Esophagus squamous epithelium (tissue), 5 donors: ENCODE results near the gene ZSWIM3. TPM values are rescaled to one million over a fixed set of nuclear protein-coding genes. Genes with fewer than 3 reads are reported as not detected.

Experiments
- DNase-seq: peaks from one replicate; lab custom pipeline; 2025; lab: John Stamatoyannopoulos, UW
- H3K27ac ChIP-seq, 4 donors: fragments of 200-600 bp; sonication (generic); one replicate each; pipeline ENCODE4 v1.5.1; 2016 to 2019; ENCODE audit warnings: mild to moderate bottlenecking in 1 of 4
- H3K27me3 ChIP-seq, 4 donors: fragments of 200-600 bp; sonication (generic); 1 replicate in 3 of 4; 2 replicates in 1 of 4; pipeline versions ENCODE4 v1.5.1 to v1.6.0; 2017 to 2021; ENCODE audit warnings: antibody characterized with exemption in 1 of 4
- H3K36me3 ChIP-seq, 3 donors: fragments of 200-600 bp; sonication (generic); one replicate each; pipeline ENCODE4 v1.5.1; 2016 to 2019
- H3K4me1 ChIP-seq, 3 donors: fragments of 200-600 bp; sonication (generic); one replicate each; pipeline ENCODE4 v1.5.1; 2017 to 2019
- H3K4me3 ChIP-seq, 4 donors: fragments of 200-600 bp; sonication (generic); 1 replicate in 3 of 4; 2 replicates in 1 of 4; pipeline ENCODE4 v1.5.1; 2016 to 2019; ENCODE audit warnings: mild to moderate bottlenecking in 2 of 4, moderate library complexity in 1 of 4
- H3K9me3 ChIP-seq, 3 donors: fragments of 200-600 bp; sonication (generic); one replicate each; pipeline ENCODE4 v1.5.1; 2016 to 2019
- POLR2A ChIP-seq, 4 donors: fragments of 450-650 bp; IDR thresholded peaks; one replicate each; pipeline ENCODE4 v1.6.1; 2017; ENCODE audit warnings: antibody characterized with exemption in 4 of 4, mild to moderate bottlenecking in 4 of 4, moderate library complexity in 3 of 4
- WGBS, 2 donors: methylation state at CpG; one replicate each; pipeline ENCODE4 v1.1.5; 2018; 5-methylcytosine and 5-hydroxymethylcytosine counted together
- intact Hi-C: fragments of 100-400 bp; cut with DNase I; formaldehyde crosslinking; loops from one replicate; pipeline ENCODE4 v1.15.0; 2022
- total RNA-seq, 4 donors: library from RNA; depleted of rRNA; stranded (reverse); fragments of >200 nt; gene quantifications; one replicate each; pipeline ENCODE4 v1.1.0, GENCODE V29; 2016
- TF ChIP-seq, protein P1 (sequence below), 6 experiments: fragments of 450-650 bp in 4 of 6; fragments of 200-600 bp in 2 of 6; sonication (generic) in 2 of 6; IDR thresholded peaks; one replicate each; pipeline ENCODE4 v1.5.1; 2016 to 2019; ENCODE audit warnings: antibody characterized with exemption in 6 of 6, mild to moderate bottlenecking in 4 of 6, moderate library complexity in 4 of 6
- donor health status: DM: yes; HTN: yes; CAD: no.

ZSWIM3 gene
- total RNA-seq, 4 donors from 2014 or later, result 1.1 to 3.2 (median 2.5) TPM

DNA sequence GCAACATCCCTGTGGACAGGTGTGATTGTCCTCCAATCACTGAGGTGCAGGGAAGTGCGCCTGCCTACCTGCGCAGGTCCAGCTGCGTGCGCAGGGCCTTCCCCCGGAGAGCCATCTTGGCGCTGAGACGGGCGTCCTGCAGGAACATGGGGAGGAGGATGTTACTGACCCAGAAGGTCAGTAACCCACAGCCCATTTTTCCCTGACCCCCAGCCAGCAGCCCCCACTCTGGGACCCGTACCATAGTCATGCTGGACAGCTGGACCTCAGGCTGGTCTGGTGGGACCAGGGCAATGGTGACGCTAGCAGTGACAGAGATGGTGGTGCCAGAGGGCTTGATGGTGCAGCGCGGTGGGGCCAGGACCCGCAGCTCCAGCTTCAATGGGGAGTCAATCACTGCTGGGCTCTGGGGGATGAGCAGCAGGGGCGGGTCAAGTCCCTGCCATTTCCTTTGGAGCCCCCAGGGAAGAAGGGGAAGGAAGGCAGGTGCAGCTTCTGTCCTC is 44.8 kb downstream of the ZSWIM3 start:
- intact Hi-C loops, result no loop called here
- DNase-seq, result no peak

DNA sequence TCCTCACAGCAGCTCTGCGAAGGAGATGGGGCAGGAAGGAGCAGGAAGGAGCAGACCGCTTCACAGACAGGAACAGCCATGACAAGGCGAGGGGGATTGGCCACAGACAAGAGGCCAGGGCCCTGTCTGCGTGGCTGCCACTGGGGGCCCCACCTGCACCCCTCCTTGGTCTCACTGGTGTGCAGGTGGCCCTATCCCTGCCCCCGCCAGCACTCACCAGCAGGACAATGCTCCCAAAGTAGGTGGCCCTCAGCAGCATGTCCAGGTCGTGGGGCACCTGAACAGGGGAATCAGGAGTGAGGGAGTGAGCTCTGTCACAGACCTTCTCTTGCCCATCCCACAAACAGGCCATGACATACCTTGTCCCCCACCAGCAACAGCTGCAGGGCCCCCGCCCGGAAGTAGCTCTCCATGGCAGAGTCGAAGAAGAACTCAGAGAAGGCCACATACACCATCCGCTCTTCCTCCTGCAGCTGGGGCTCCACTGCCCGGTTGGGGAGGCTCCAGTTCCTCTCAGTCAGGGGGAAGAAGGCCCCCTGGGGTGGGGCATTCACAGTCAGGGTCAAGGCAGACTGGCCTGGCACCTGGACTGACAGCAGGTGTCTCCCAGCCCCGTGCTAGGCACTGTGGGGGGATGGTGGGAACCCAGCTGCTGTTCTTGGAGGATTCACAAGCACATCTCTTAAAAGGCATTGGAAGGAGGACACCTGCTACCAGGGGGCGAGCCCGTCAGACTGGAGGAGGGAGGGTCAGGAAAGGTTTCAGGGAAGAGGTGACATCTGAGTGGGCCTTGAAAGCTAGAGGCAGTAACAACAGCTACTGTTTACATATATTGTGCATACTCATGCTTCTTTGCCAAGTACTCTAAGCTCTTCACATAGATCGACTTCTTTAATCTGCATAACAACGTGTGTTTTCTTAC is 47.4 kb downstream of the ZSWIM3 start:
- no peaks in the 10 kb centered on the region for H3K27me3 ChIP-seq
- peaks cover 0 to 79% (median 11%) of the 10 kb centered on the region in 3 donors for H3K36me3 ChIP-seq
- DNase-seq, result no peak
- intact Hi-C loops, result no loop called here
- no peaks in the 10 kb centered on the region for H3K9me3 ChIP-seq
- TF ChIP-seq, protein P1, sequence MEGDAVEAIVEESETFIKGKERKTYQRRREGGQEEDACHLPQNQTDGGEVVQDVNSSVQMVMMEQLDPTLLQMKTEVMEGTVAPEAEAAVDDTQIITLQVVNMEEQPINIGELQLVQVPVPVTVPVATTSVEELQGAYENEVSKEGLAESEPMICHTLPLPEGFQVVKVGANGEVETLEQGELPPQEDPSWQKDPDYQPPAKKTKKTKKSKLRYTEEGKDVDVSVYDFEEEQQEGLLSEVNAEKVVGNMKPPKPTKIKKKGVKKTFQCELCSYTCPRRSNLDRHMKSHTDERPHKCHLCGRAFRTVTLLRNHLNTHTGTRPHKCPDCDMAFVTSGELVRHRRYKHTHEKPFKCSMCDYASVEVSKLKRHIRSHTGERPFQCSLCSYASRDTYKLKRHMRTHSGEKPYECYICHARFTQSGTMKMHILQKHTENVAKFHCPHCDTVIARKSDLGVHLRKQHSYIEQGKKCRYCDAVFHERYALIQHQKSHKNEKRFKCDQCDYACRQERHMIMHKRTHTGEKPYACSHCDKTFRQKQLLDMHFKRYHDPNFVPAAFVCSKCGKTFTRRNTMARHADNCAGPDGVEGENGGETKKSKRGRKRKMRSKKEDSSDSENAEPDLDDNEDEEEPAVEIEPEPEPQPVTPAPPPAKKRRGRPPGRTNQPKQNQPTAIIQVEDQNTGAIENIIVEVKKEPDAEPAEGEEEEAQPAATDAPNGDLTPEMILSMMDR (IDR thresholded peaks at IDR 0.05), result no peak
- no peak for TF ChIP-seq POLR2A (IDR thresholded peaks at IDR 0.05)
- WGBS, 2 donors, result 78 to 80% methylated on average over 10 to 12 of the region's 16 CpGs
- no peak overlapping the region for H3K4me3 ChIP-seq
- peaks cover 0 to 3% (median 0%) of the 10 kb centered on the region in 3 donors for H3K4me1 ChIP-seq
- no peak overlapping the region for H3K27ac ChIP-seq

More for the DNA sequence above, 44.8 kb downstream of the ZSWIM3 start:
- Histone ChIP-seq H3K4me3 (no peak overlapping the region), H3K27ac (no peak overlapping the region), H3K9me3 (no peaks in the 10 kb centered on the region), H3K27me3 (no peaks in the 10 kb centered on the region), H3K36me3 (peaks cover 0 to 92% (median 16%) of the 10 kb centered on the region in 3 donors), H3K4me1 (no peaks in the 10 kb centered on the region)
- TF ChIP-seq POLR2A (IDR thresholded peaks at IDR 0.05), result no peak
- TF ChIP-seq, protein P1 (IDR thresholded peaks at IDR 0.05), result no peak
- 97% methylated on average over 8 of the region's 14 CpGs; no CpG with 5 or more reads in 1 of the 2 donors for WGBS, 2 donors

DNA sequence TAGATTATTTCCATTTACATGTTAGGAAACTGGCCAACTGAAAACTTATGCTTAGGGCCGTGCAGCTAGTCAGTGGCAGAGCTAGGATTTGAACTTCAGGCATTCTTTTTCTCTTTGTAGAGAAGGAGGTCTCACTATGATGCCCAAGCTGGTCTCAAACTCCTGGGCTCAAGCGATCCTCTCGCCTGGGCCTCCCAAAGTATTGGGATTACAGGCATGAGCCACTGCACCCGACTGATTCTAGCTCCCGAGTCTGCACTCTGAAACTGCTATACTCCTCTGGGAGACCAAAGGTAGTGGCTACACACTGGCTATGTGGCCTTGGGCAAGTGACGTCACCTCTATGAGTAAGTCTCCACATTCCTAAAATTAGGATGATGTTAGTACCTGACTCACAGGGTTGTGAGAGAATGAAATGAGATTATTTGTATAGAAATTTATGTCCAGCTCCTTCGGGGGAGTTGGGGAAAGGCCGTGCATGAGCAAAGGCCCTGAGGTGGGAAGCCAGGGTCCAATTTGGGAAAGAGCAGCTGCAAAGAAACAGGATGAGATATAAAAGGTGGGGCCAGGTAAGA is 48.2 kb downstream of the ZSWIM3 start:
- no peak for DNase-seq
- no peaks in the 10 kb centered on the region for H3K27me3 ChIP-seq
- no peak overlapping the region for H3K4me3 ChIP-seq

DNA sequence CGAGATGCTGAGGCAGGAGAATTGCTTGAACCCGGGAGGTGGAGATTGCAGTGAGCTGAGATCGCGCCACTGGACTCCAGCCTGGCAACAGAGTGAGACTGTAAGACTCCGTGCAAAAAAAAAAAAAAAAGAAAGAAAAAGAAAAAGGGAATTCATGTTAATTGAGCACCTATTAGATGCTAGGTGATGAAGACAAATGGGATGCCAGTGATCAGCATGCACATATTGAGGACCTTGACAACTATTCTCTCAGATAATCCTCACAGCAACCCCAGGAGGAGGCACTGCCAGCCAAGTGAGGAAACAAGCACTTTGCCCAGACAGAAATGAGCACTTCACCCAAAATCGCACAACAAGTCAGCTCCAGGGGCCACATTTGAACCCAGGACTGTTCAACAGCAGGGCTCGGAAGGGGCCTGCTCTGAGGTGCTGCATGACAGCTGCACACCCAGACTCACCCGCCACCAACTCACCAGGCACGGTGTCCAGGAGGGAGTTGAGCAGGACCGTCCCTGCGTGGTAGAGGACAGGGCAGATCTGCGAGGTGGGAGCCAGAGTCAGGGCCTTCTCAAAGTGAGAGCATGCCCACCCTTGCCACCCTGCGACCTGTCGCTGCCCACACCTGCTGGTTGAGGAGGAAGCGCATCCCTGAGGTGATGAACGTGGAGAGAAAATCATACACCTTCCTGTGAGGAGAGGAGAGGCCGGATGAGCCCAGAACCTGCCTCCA is 50.0 kb downstream of the ZSWIM3 start:
- DNase-seq, result no peak
- Histone ChIP-seq H3K4me1 (peaks cover 0 to 28% (median 13%) of the 10 kb centered on the region in 3 donors), H3K4me3 (no peak overlapping the region), H3K27me3 (no peaks in the 10 kb centered on the region), H3K27ac (no peak overlapping the region), H3K9me3 (no peaks in the 10 kb centered on the region), H3K36me3 (peaks cover 0 to 54% (median 5%) of the 10 kb centered on the region in 3 donors)
- WGBS, 2 donors, result 89 to 95% methylated on average over 7 to 13 of the region's 17 CpGs
- TF ChIP-seq, protein P1 (IDR thresholded peaks at IDR 0.05), result no peak
- TF ChIP-seq POLR2A (IDR thresholded peaks at IDR 0.05), result no peak
- intact Hi-C loops, result no loop called here

More for the DNA sequence above, 48.2 kb downstream of the ZSWIM3 start:
- Histone ChIP-seq H3K27ac (no peak overlapping the region), H3K9me3 (no peaks in the 10 kb centered on the region), H3K36me3 (peaks cover 0 to 72% (median 11%) of the 10 kb centered on the region in 3 donors), H3K4me1 (peaks cover 0 to 10% (median 0%) of the 10 kb centered on the region in 3 donors)
- 71 to 82% methylated on average over 6 to 8 of the region's 8 CpGs for WGBS, 2 donors
- intact Hi-C loops, result no loop called here
- TF ChIP-seq, protein P1 (IDR thresholded peaks at IDR 0.05), result no peak
- TF ChIP-seq POLR2A (IDR thresholded peaks at IDR 0.05), result no peak
